PFSK-1 (cell line): ENCODE results near the gene USPL1.
A peak's percentile ranks its signal among the peaks of the same experiment; 100 is the strongest.

Experiments used
- FOXP2 ChIP-seq: optimal IDR thresholded peaks from 2 replicates; pipeline ENCODE3; 2011; ENCODE audit warnings: borderline replicate concordance, control low read depth, inconsistent platforms; ENCODE audit not compliant: insufficient read depth; ENCODE audit errors: extremely low read length, extremely low read depth
- POLR2AphosphoS5 ChIP-seq: IDR thresholded peaks from 2 replicates; pipeline ENCODE4 v1.6.1; 2012; ENCODE audit warnings: low read depth, mild to moderate bottlenecking, control low read depth, low read length, moderate library complexity
- REST ChIP-seq, 2 experiments: IDR thresholded peaks; 2 replicates each; pipeline versions ENCODE4 v1.6.1 to v1.8.0; 2011 to 2012; ENCODE audit warnings: low read depth in 2 of 2, low read length in 2 of 2, control low read depth in 1 of 2, inconsistent platforms in 1 of 2, mild to moderate bottlenecking in 1 of 2, moderate library complexity in 1 of 2; ENCODE audit not compliant: insufficient read depth in 1 of 2
- SIN3A ChIP-seq: IDR thresholded peaks from 2 replicates; pipeline ENCODE4 v1.6.1; 2012; ENCODE audit warnings: mild to moderate bottlenecking, low read length, moderate library complexity, borderline replicate concordance; ENCODE audit not compliant: insufficient read depth
- TAF1 ChIP-seq: IDR thresholded peaks from 2 replicates; pipeline ENCODE4 v1.6.1; 2012; ENCODE audit warnings: low read length, control low read depth, borderline replicate concordance; ENCODE audit not compliant: insufficient read depth

GRCh38 chr13:30618186-30618929 lies 638 bp downstream of the USPL1 start:
- TF ChIP-seq POLR2AphosphoS5 (no peak), TAF1 (no peak), REST (IDR thresholded peaks at IDR 0.05; ENCODE audit: insufficient read depth in 1 of 2, low read depth in 2 of 2, low read length in 2 of 2) (no peak), SIN3A (0 out of 2 replicates have a peak, but pooled peaks have one; percentile 29), FOXP2 (no peak)
